GM12878 (cell line): ENCODE measurements around the gene CDYL.

Experiments
- EP300 ChIP-seq, 2 experiments: fragments of 150-350 bp in 1 of 2; IDR thresholded peaks; 2 replicates each; pipeline ENCODE4 v1.6.1; 2011 to 2012; ENCODE audit warnings: low read depth in 2 of 2, low read length in 2 of 2, borderline replicate concordance in 1 of 2, improper control_type of control experiment in 1 of 2, inconsistent platforms in 1 of 2; ENCODE audit not compliant: control insufficient read depth in 1 of 2
- FOXK2 ChIP-seq: fragments of 450-650 bp; IDR thresholded peaks from 2 replicates; pipeline ENCODE4 v1.6.1; 2017; ENCODE audit warnings: mild to moderate bottlenecking, moderate library complexity
- HDAC2 ChIP-seq: fragments of 200-600 bp; sonication (generic); IDR thresholded peaks from 2 replicates; pipeline ENCODE4 v1.6.1; 2017
- MTA3 ChIP-seq: IDR thresholded peaks from 2 replicates; pipeline ENCODE4 v1.6.1; 2012; ENCODE audit warnings: low read length, inconsistent platforms, borderline replicate concordance
- NRF1 ChIP-seq: conservative IDR thresholded peaks from 2 replicates; pipeline ENCODE4 v1.6.1; 2011; ENCODE audit warnings: mild to moderate bottlenecking, low read depth, low read length, improper control_type of control experiment
- POLR2A ChIP-seq: IDR thresholded peaks from 2 replicates; pipeline ENCODE4 v1.6.1; 2011; ENCODE audit warnings: low read depth, mild to moderate bottlenecking, low read length
- POLR2AphosphoS2 ChIP-seq: IDR thresholded peaks from 2 replicates; pipeline ENCODE4 v1.6.1; 2011; ENCODE audit warnings: low read depth, mild to moderate bottlenecking, low read length, improper control_type of control experiment, moderate library complexity
- SKIL ChIP-seq: fragments of 450-650 bp; IDR thresholded peaks from 2 replicates; pipeline ENCODE4 v1.6.1; 2017; ENCODE audit warnings: mild to moderate bottlenecking, low read depth, inconsistent platforms; ENCODE audit not compliant: poor library complexity, severe bottlenecking
- TCF7 ChIP-seq: IDR thresholded peaks from 2 replicates; pipeline ENCODE4 v1.6.1; 2014; ENCODE audit warnings: antibody characterized with exemption, borderline replicate concordance
- ZNF274 ChIP-seq: IDR thresholded peaks from one replicate; pipeline ENCODE4 v1.8.0; 2011; ENCODE audit not compliant: insufficient read length, insufficient read depth

DNA sequence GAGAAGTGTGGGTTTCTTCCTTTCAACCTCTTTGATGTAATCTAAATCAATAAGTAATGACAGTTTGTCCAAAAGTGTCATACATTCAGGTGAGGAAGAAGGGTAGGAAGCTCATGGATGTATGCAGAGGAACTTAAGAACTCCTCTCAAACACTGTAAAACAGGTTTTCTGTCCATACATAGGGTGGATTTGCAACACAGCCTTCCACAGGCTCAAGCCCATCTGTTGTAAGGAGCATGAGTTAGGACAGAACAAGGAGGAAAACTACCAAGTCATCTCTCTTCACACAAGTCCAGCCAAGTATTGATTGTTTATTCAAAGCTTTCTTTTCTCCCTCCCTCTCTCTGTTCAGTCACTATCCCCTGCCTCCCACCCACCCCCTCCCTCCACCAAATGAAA, 49.0 kb upstream of the CDYL start:
- no peak for TF ChIP-seq EP300 (IDR thresholded peaks at IDR 0.05; ENCODE audit: borderline replicate concordance in 1 of 2, control insufficient read depth in 1 of 2, low read depth in 2 of 2, low read length in 2 of 2)
- TF ChIP-seq TCF7, result no peak
- no peak for TF ChIP-seq POLR2A
- TF ChIP-seq FOXK2, result no peak
- TF ChIP-seq NRF1, result no peak
- no peak for TF ChIP-seq POLR2AphosphoS2
- no peak for TF ChIP-seq HDAC2
- TF ChIP-seq SKIL, result no peak
- TF ChIP-seq MTA3, result no peak
- no peak for TF ChIP-seq ZNF274
